H9 (cell line): ENCODE results near the gene S1PR2. TPM values are rescaled to one million over a fixed set of nuclear protein-coding genes. Genes with fewer than 3 reads are reported as not detected.
"Not testable (repeated sequence)": the region's sequence is repeated elsewhere in the genome, so short reads cannot be mapped to it uniquely, and the experiment has no call there.

Experiments
- DNase-seq: peaks from one replicate; pipeline ENCODE4 v3.0.0-alpha.2; 2017
- H2AFZ ChIP-seq: one replicate; pipeline ENCODE4 v1.6.1; 2013; ENCODE audit warnings: mild to moderate bottlenecking, low read length, control low read depth, moderate library complexity
- H2AK5ac ChIP-seq: 2 replicates; pipeline ENCODE4 v1.6.1; 2013; ENCODE audit warnings: low read length, control low read depth, mixed read lengths; ENCODE audit not compliant: insufficient read length
- H2BK120ac ChIP-seq: one replicate; pipeline ENCODE4 v1.6.1; 2013; ENCODE audit warnings: low read depth, mild to moderate bottlenecking, low read length, control low read depth, inconsistent platforms; ENCODE audit not compliant: poor library complexity, severe bottlenecking
- H2BK12ac ChIP-seq: 2 replicates; pipeline ENCODE4 v1.6.1; 2013; ENCODE audit warnings: low read length, control low read depth, mixed read lengths, low read depth; ENCODE audit not compliant: insufficient read length
- H2BK15ac ChIP-seq: 2 replicates; pipeline ENCODE4 v1.6.1; 2013; ENCODE audit warnings: low read depth, low read length, control low read depth
- H2BK20ac ChIP-seq: one replicate; pipeline ENCODE4 v1.6.1; 2013; ENCODE audit warnings: low read depth, mild to moderate bottlenecking, low read length, control low read depth, inconsistent platforms; ENCODE audit not compliant: poor library complexity, severe bottlenecking
- H2BK5ac ChIP-seq: 2 replicates; pipeline ENCODE4 v1.6.1; 2013; ENCODE audit warnings: low read length, control low read depth, mixed read lengths; ENCODE audit not compliant: insufficient read length
- H3K14ac ChIP-seq: 2 replicates; pipeline ENCODE4 v1.6.1; 2013; ENCODE audit warnings: low read length, control low read depth; ENCODE audit not compliant: insufficient read depth
- H3K18ac ChIP-seq: 2 replicates; pipeline ENCODE4 v1.6.1; 2013; ENCODE audit warnings: low read depth, mild to moderate bottlenecking, mixed read lengths, low read length, control low read depth; ENCODE audit not compliant: insufficient read length
- H3K23ac ChIP-seq: 2 replicates; pipeline ENCODE4 v1.6.1; 2013; ENCODE audit warnings: low read length, control low read depth, mixed read lengths, low read depth; ENCODE audit not compliant: insufficient read length
- H3K23me2 ChIP-seq: 2 replicates; pipeline ENCODE4 v1.6.1; 2013; ENCODE audit warnings: low read depth, mild to moderate bottlenecking, mixed read lengths, low read length, control low read depth; ENCODE audit not compliant: insufficient read length, poor library complexity, severe bottlenecking
- H3K27ac ChIP-seq: 2 replicates; pipeline ENCODE4 v1.5.1; 2013; ENCODE audit warnings: low read length, control low read depth, mixed read lengths, low read depth; ENCODE audit not compliant: insufficient read length
- H3K27me3 ChIP-seq: 2 replicates; pipeline ENCODE4 v1.6.1; 2013; ENCODE audit warnings: low read length, control low read depth, inconsistent platforms; ENCODE audit not compliant: insufficient read depth
- H3K4ac ChIP-seq: 2 replicates; pipeline ENCODE4 v1.6.1; 2013; ENCODE audit warnings: low read depth, mild to moderate bottlenecking, control low read depth, inconsistent platforms, low read length, moderate library complexity
- H3K4me1 ChIP-seq: 2 replicates; pipeline ENCODE4 v1.6.1; 2013; ENCODE audit warnings: low read length, control low read depth, inconsistent platforms; ENCODE audit not compliant: insufficient read depth
- H3K4me2 ChIP-seq: 2 replicates; pipeline ENCODE4 v1.6.1; 2013; ENCODE audit warnings: low read length, control low read depth, mixed read lengths; ENCODE audit not compliant: insufficient read length, insufficient read depth
- H3K56ac ChIP-seq: 2 replicates; pipeline ENCODE4 v1.6.1; 2013; ENCODE audit warnings: low read depth, mild to moderate bottlenecking, mixed read lengths, low read length, control low read depth; ENCODE audit not compliant: insufficient read length
- H3K79me1 ChIP-seq: 2 replicates; pipeline ENCODE4 v1.6.1; 2013; ENCODE audit warnings: low read depth, mild to moderate bottlenecking, moderate library complexity, low read length, control low read depth, inconsistent platforms; ENCODE audit not compliant: insufficient read depth, poor library complexity, severe bottlenecking
- H3K79me2 ChIP-seq: 2 replicates; pipeline ENCODE4 v1.6.1; 2013; ENCODE audit warnings: low read length, control low read depth, inconsistent platforms; ENCODE audit not compliant: insufficient read depth
- H3K9ac ChIP-seq: 2 replicates; pipeline ENCODE4 v1.6.1; 2013; ENCODE audit warnings: low read length, control low read depth, mixed read lengths; ENCODE audit not compliant: insufficient read length; ENCODE audit errors: extremely low read depth
- H3K9me3 ChIP-seq: one replicate; pipeline ENCODE4 v1.6.1; 2013; ENCODE audit warnings: low read depth, low read length, inconsistent platforms; ENCODE audit not compliant: control insufficient read depth
- H3T11ph ChIP-seq: one replicate; pipeline ENCODE4 v1.6.1; 2013; ENCODE audit warnings: mild to moderate bottlenecking, low read length, control low read depth, inconsistent platforms
- H4K20me1 ChIP-seq: one replicate; pipeline ENCODE4 v1.6.1; 2013; ENCODE audit not compliant: control insufficient read depth, insufficient read length, insufficient read depth
- H4K5ac ChIP-seq: 2 replicates; pipeline ENCODE4 v1.6.1; 2013; ENCODE audit warnings: low read depth, mild to moderate bottlenecking, mixed read lengths, low read length, control low read depth; ENCODE audit not compliant: insufficient read length
- H4K8ac ChIP-seq: replicated peaks from 2 replicates; pipeline ENCODE4 v1.6.1; 2013; ENCODE audit warnings: low read length, control low read depth, mixed read lengths, low read depth; ENCODE audit not compliant: insufficient read length
- H4K91ac ChIP-seq: 2 replicates; pipeline ENCODE4 v1.6.1; 2013; ENCODE audit warnings: low read depth, mild to moderate bottlenecking, moderate library complexity, mixed read lengths, low read length, control low read depth; ENCODE audit not compliant: insufficient read length
- H3K27ac Mint-ChIP-seq, 3 experiments: 2 replicates in 2 of 3; 3 replicates in 1 of 3; pipeline ENCODE4 v1.8.0; 2020 to 2021; ENCODE audit warnings: mixed read lengths in 3 of 3, mild to moderate bottlenecking in 1 of 3, moderate library complexity in 1 of 3
- H3K27me3 Mint-ChIP-seq: 2 replicates; pipeline ENCODE4 v1.8.0; 2021; ENCODE audit warnings: low read depth, mild to moderate bottlenecking, moderate library complexity, mixed read lengths
- H3K36me3 Mint-ChIP-seq, 3 experiments: 2 replicates in 2 of 3; 3 replicates in 1 of 3; pipeline ENCODE4 v1.8.0; 2020 to 2021; ENCODE audit warnings: low read depth in 3 of 3, mixed read lengths in 3 of 3; ENCODE audit not compliant: insufficient read depth in 1 of 3
- H3K4me1 Mint-ChIP-seq, 2 experiments: 2 replicates each; pipeline ENCODE4 v1.8.0; 2020; ENCODE audit warnings: mixed read lengths in 2 of 2
- H3K4me3 Mint-ChIP-seq, 2 experiments: 2 replicates in 1 of 2; 3 replicates in 1 of 2; pipeline ENCODE4 v1.8.0; 2020 to 2021; ENCODE audit warnings: mild to moderate bottlenecking in 2 of 2, mixed read lengths in 2 of 2, moderate library complexity in 1 of 2
- H3K9me3 Mint-ChIP-seq, 2 experiments: 2 replicates in 1 of 2; 3 replicates in 1 of 2; pipeline ENCODE4 v1.8.0; 2020; ENCODE audit warnings: mild to moderate bottlenecking in 2 of 2, mixed read lengths in 2 of 2, moderate library complexity in 1 of 2
- CTCF ChIP-seq: fragments of 200-600 bp; sonication (generic); conservative IDR thresholded peaks from 3 replicates; pipeline ENCODE4 v1.8.0; 2021; ENCODE audit warnings: antibody characterized with exemption, mild to moderate bottlenecking
- WGBS: extraction: QIAGEN DNeasy Blood & Tissue Kit; methylation state at CpG from one replicate; pipeline ENCODE4 v1.1.7; 2013; ENCODE audit warnings: missing lambda C conversion rate, low lambda C conversion rate, mixed read lengths; ENCODE audit not compliant: insufficient read length; ENCODE audit errors: extremely low coverage; 5-methylcytosine and 5-hydroxymethylcytosine counted together
- total RNA-seq: library from RNA; stranded (reverse); gene quantifications from 2 replicates; pipeline ENCODE4 v1.2.1, GENCODE V29; 2021

The S1PR2 gene
- total RNA-seq, 1 experiment from 2014 or later = 11.5 TPM

GRCh38 chr19:10180459-10180858 lies 50.7 kb downstream of the S1PR2 start:
- Histone ChIP-seq H2BK20ac (no peak overlapping the region), H3K27me3 (no peaks in the 10 kb centered on the region), H3K9ac (no peak overlapping the region), H2BK120ac (no peak overlapping the region), H3K27ac (no peak overlapping the region), H3K79me2 (peaks cover 6% of the 10 kb centered on the region; the same call in 1 of the 2 replicates), H3K23me2 (no peaks in the 10 kb centered on the region), H3K79me1 (peaks cover 2% of the 10 kb centered on the region), H4K20me1 (no peaks in the 10 kb centered on the region), H3K56ac (no peak overlapping the region), H2BK12ac (no peak overlapping the region), H2BK15ac (no peak overlapping the region), H3K18ac (no peak overlapping the region), H3K23ac (no peak overlapping the region), H2AK5ac (no peak overlapping the region), H3K9me3 (no peaks in the 10 kb centered on the region), H3K4me2 (no peak overlapping the region), H3K14ac (no peak overlapping the region), H2AFZ (no peak overlapping the region), H2BK5ac (no peak overlapping the region), H3K4ac (no peak overlapping the region), H3K4me1 (no peaks in the 10 kb centered on the region), H4K8ac (no peak overlapping the region), H4K91ac (no peak overlapping the region), H3T11ph (no peak overlapping the region), H4K5ac (no peak overlapping the region)
- no peaks in the 10 kb centered on the region for H3K4me1 Mint-ChIP-seq
- no peak overlapping the region for H3K27ac Mint-ChIP-seq
- no peak for TF ChIP-seq CTCF
- no peaks in the 10 kb centered on the region for H3K9me3 Mint-ChIP-seq
- no peaks in the 10 kb centered on the region for H3K27me3 Mint-ChIP-seq
- peaks cover 26 to 62% (median 42%) of the 10 kb centered on the region in 3 experiments; a peak in 6 of 7 replicates for H3K36me3 Mint-ChIP-seq
- WGBS = no CpG with 5 or more reads among the region's 7 CpGs
- no peak for DNase-seq
- no peak overlapping the region for H3K4me3 Mint-ChIP-seq

GRCh38 chr19:10180024-10180423 lies 51.1 kb downstream of the S1PR2 start:
- H3K4me1 Mint-ChIP-seq, H2BK12ac ChIP-seq, H4K8ac ChIP-seq, H4K5ac ChIP-seq, H2BK120ac ChIP-seq, H3K27me3 ChIP-seq, H3K27ac Mint-ChIP-seq, H2AK5ac ChIP-seq, H3K9me3 Mint-ChIP-seq, DNase-seq, H3K9ac ChIP-seq, H4K20me1 ChIP-seq, H3T11ph ChIP-seq, H2AFZ ChIP-seq, H3K23me2 ChIP-seq, H3K9me3 ChIP-seq, H3K4ac ChIP-seq, H3K4me1 ChIP-seq, H3K14ac ChIP-seq, H2BK5ac ChIP-seq, H3K27me3 Mint-ChIP-seq, H3K18ac ChIP-seq, H3K56ac ChIP-seq, H3K4me2 ChIP-seq, H3K23ac ChIP-seq, H4K91ac ChIP-seq, H3K27ac ChIP-seq, H2BK15ac ChIP-seq, H3K79me2 ChIP-seq, H3K4me3 Mint-ChIP-seq, H3K79me1 ChIP-seq, H2BK20ac ChIP-seq: not testable (repeated sequence)
- H3K36me3 Mint-ChIP-seq = peaks cover 28 to 67% (median 46%) of the 10 kb centered on the region in 3 experiments; a peak in 6 of 7 replicates
- WGBS = no CpG with 5 or more reads among the region's 6 CpGs
